WI38 (cell line): ENCODE results near the gene ACVR1.
A peak's percentile ranks its signal among the peaks of the same experiment; 100 is the strongest.

Experiments used
- H3K4me3 ChIP-seq: 2 replicates; pipeline ENCODE4 v1.5.1; 2011; ENCODE audit warnings: low read depth, mild to moderate bottlenecking, control low read depth, low read length
- TF ChIP-seq, protein P1 (sequence below): IDR thresholded peaks from 2 replicates; pipeline ENCODE4 v1.5.1; 2012; ENCODE audit warnings: low read depth, mild to moderate bottlenecking, control low read depth, low read length

ACVR1 gene

GRCh38 chr2:157806426-157807077, 69.6 kb downstream of the ACVR1 start:
- TF ChIP-seq, protein P1, sequence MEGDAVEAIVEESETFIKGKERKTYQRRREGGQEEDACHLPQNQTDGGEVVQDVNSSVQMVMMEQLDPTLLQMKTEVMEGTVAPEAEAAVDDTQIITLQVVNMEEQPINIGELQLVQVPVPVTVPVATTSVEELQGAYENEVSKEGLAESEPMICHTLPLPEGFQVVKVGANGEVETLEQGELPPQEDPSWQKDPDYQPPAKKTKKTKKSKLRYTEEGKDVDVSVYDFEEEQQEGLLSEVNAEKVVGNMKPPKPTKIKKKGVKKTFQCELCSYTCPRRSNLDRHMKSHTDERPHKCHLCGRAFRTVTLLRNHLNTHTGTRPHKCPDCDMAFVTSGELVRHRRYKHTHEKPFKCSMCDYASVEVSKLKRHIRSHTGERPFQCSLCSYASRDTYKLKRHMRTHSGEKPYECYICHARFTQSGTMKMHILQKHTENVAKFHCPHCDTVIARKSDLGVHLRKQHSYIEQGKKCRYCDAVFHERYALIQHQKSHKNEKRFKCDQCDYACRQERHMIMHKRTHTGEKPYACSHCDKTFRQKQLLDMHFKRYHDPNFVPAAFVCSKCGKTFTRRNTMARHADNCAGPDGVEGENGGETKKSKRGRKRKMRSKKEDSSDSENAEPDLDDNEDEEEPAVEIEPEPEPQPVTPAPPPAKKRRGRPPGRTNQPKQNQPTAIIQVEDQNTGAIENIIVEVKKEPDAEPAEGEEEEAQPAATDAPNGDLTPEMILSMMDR = no peak
- no peak overlapping the region for H3K4me3 ChIP-seq

DNA sequence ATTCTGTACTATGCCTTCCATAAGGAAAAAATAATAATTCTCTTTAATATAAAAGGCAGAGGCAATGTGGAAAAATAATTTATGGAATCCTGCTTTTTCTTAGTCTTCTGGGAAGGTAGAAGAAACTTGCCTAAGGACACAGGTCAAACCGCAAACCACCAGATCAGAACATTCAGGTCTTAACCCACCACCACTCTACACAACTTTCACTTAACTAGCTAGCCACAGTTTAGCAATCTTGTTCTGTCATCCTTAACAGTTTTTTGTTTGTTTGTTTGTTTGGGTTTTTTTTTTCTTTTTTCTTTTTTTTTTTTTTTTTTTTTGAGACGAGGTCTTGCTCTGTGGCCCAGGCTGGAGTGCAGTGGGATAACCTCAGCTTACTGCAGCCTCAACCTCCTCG, 70.6 kb downstream of the ACVR1 start:
- TF ChIP-seq, protein P1 = no peak
- H3K4me3 ChIP-seq = no peak overlapping the region

GRCh38 chr2:157804355-157804754, 71.8 kb downstream of the ACVR1 start:
- TF ChIP-seq, protein P1 = no peak
- H3K4me3 ChIP-seq = no peak overlapping the region

- TF ChIP-seq, protein P1 = no peak
Observed at GRCh38 chr2:157803952-157804351, 72.2 kb downstream of the ACVR1 start.

GRCh38 chr2:157803476-157803875, 72.7 kb downstream of the ACVR1 start:
- TF ChIP-seq, protein P1 = no peak
- no peak overlapping the region for H3K4me3 ChIP-seq

More at GRCh38 chr2:157803952-157804351, 72.2 kb downstream of the ACVR1 start:
- H3K4me3 ChIP-seq = no peak overlapping the region

DNA sequence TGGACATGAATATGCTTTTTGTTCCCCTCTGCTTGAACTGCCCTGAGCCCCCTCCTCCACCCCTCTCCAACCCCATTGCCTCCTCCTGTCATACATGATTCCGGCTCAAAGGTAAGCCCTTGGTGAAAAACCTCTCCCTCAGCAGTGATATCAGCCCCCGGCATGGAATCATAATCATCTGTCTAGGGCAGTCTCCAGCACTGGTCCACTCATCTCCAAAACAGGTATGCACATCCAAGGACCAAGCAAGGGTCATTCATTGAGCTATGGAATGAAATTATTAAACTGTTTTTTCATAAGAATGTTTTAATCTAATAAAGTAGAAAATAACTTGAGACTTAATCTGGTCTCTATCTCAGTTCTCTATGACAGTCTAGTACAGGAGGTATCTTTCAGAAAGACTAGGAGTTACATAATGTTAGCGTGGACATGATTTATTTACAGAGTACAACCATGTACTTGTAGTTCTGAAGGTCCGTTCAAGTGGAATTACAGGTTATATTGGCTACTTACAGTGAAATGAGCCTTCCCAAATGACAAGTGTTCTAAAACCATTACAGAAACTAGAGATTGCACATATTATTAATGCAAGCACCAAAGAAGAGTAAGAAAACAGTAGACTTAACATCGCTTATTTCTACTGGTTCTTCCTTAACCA, 75.2 kb downstream of the ACVR1 start:
- TF ChIP-seq, protein P1 = no peak

DNA sequence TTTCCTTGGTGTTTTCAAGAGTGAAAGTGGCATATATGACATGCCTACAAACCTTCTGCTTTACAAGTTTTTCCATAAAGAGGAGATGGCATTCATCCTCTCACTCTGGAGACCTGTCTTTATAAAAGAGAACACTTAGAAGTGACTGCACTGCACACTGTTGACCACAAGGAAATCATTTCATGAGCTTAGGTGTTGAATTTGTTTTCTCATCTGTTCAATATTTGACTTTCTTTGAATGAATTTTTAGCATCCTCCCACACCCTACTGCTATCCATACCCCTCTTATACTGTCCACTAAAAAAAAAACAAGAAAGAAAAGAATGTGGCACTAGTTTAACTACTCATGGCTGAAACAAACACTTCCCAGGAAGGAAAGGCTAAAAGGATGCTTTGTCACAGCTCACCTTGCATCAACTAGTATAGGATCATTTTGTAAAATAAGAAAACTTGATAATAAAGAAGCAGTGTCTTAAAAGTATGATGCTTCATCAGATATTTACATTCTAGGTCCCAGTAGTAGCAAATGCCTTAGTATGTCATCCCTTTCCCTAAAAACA, 83.0 kb downstream of the ACVR1 start:
- no peak overlapping the region for H3K4me3 ChIP-seq
- TF ChIP-seq, protein P1 = peak; percentile 35; the same call in 1 of the 2 replicates

More for the DNA sequence above, 75.2 kb downstream of the ACVR1 start:
- no peak overlapping the region for H3K4me3 ChIP-seq
